IPS-11a (cell line): Measurements from ENCODE around the gene TLDC2.
"Not testable (repeated sequence)": the region's sequence is repeated elsewhere in the genome, so short reads cannot be mapped to it uniquely, and the experiment has no call there.

ENCODE experiments used
- H3K4me3 ChIP-seq: one replicate; pipeline ENCODE4 v1.5.1; 2013; ENCODE audit warnings: low read depth, low read length, control low read depth

TLDC2 gene

GRCh38 chr20:36866681-36867495 lies 9.1 kb upstream of the TLDC2 start:
- no peak overlapping the region for H3K4me3 ChIP-seq

- no peak overlapping the region for H3K4me3 ChIP-seq
These were observed 4.0 kb upstream of the TLDC2 start for GRCh38 chr20:36871640-36872570.

- no peak overlapping the region for H3K4me3 ChIP-seq
These were observed 3.1 kb upstream of the TLDC2 start for GRCh38 chr20:36872852-36873251.

- no peak overlapping the region for H3K4me3 ChIP-seq
These were observed 2.3 kb upstream of the TLDC2 start for GRCh38 chr20:36873498-36874189.

GRCh38 chr20:36875093-36875492 lies 845 bp upstream of the TLDC2 start:
- not testable (repeated sequence) for H3K4me3 ChIP-seq

- no peak overlapping the region for H3K4me3 ChIP-seq
These were observed 515 bp downstream of the TLDC2 start for GRCh38 chr20:36876473-36876833.

GRCh38 chr20:36878941-36879340 lies 3.0 kb downstream of the TLDC2 start:
- H3K4me3 ChIP-seq = no peak overlapping the region

GRCh38 chr20:36880741-36881250 lies 4.9 kb downstream of the TLDC2 start:
- H3K4me3 ChIP-seq = no peak overlapping the region

GRCh38 chr20:36881331-36881730 lies 5.4 kb downstream of the TLDC2 start:
- H3K4me3 ChIP-seq = no peak overlapping the region

- H3K4me3 ChIP-seq = no peak overlapping the region
These were observed 6.0 kb downstream of the TLDC2 start for GRCh38 chr20:36881888-36882287.

GRCh38 chr20:36883977-36884535 lies 8.1 kb downstream of the TLDC2 start:
- no peak overlapping the region for H3K4me3 ChIP-seq

- H3K4me3 ChIP-seq = no peak overlapping the region
These were observed 9.4 kb downstream of the TLDC2 start for GRCh38 chr20:36885356-36885755.

GRCh38 chr20:36886859-36887751 lies 11.2 kb downstream of the TLDC2 start:
- no peak overlapping the region for H3K4me3 ChIP-seq

GRCh38 chr20:36887752-36888090 lies 11.8 kb downstream of the TLDC2 start:
- H3K4me3 ChIP-seq = no peak overlapping the region

GRCh38 chr20:36888880-36889516 lies 13.1 kb downstream of the TLDC2 start:
- no peak overlapping the region for H3K4me3 ChIP-seq

GRCh38 chr20:36890586-36890985 lies 14.6 kb downstream of the TLDC2 start:
- no peak overlapping the region for H3K4me3 ChIP-seq

- H3K4me3 ChIP-seq = no peak overlapping the region
These were observed 15.3 kb downstream of the TLDC2 start for GRCh38 chr20:36891211-36891610.

GRCh38 chr20:36893801-36894200 lies 17.9 kb downstream of the TLDC2 start:
- no peak overlapping the region for H3K4me3 ChIP-seq

- no peak overlapping the region for H3K4me3 ChIP-seq
These were observed 19.1 kb downstream of the TLDC2 start for GRCh38 chr20:36895036-36895435.
